BJ (cell line): ENCODE measurements around the gene POU2F3. TPM values are rescaled to one million over a fixed set of nuclear protein-coding genes. Genes with fewer than 3 reads are reported as not detected.

Source experiments
- CTCF ChIA-PET: fragments of 350-600 bp; formaldehyde crosslinking; extraction: SDS; loops from one replicate; lab custom pipeline; 2021; ENCODE audit warnings: antibody characterized with exemption, inconsistent platforms; lab: Yijun Ruan, JAX
- POLR2A ChIA-PET: fragments of 300-600 bp; sonication (Branson Sonifier 250); formaldehyde crosslinking; extraction: SDS; loops from one replicate; lab custom pipeline; 2021; ENCODE audit warnings: antibody characterized with exemption; lab: Charles Lee
- DNase-seq: peaks from one replicate; pipeline ENCODE4 v3.0.0-alpha.2; 2011; ENCODE audit warnings: low read depth
- H3K27me3 ChIP-seq: 2 replicates; pipeline ENCODE4 v1.6.0; 2011; ENCODE audit warnings: low read length; ENCODE audit not compliant: control insufficient read depth, insufficient read depth
- H3K36me3 ChIP-seq: 2 replicates; pipeline ENCODE4 v1.5.1; 2011; ENCODE audit warnings: low read length; ENCODE audit not compliant: control insufficient read depth, insufficient read depth
- H3K4me3 ChIP-seq: 2 replicates; pipeline ENCODE4 v1.5.1; 2011; ENCODE audit warnings: low read depth, mild to moderate bottlenecking, control low read depth, low read length
- CTCF ChIP-seq: IDR thresholded peaks from 2 replicates; pipeline ENCODE4 v1.5.1; 2011; ENCODE audit warnings: low read depth, mild to moderate bottlenecking, control low read depth, inconsistent platforms, low read length, moderate library complexity; ENCODE audit not compliant: insufficient read depth
- polyA plus RNA-seq: library from polyadenylated mRNA; depleted of rRNA; stranded (reverse); fragments of >200 nt; gene quantifications from 2 replicates; pipeline ENCODE4 v1.2.3, GENCODE V29; 2011

The POU2F3 gene
- polyA plus RNA-seq, 1 experiment = 0.06 TPM

- Histone ChIP-seq H3K36me3 (no peaks in the 10 kb centered on the region), H3K4me3 (no peak overlapping the region), H3K27me3 (peaks cover 4% of the 10 kb centered on the region)
- CTCF ChIA-PET = interaction anchor here (0.6 to 10.5 kb wide), 8 partner anchors 14 to 576 kb away, joined by 3 to 219 read pairs (median 34); partner anchors contain the start of genes ARHGEF12, NECTIN1 and POU2F3
- TF ChIP-seq CTCF = no peak
- DNase-seq = no peak
- POLR2A ChIA-PET = no interaction called here
Measured at GRCh38 chr11:120304526-120304925, 64.6 kb downstream of the POU2F3 start.

- Histone ChIP-seq H3K27me3 (peaks cover 7% of the 10 kb centered on the region), H3K36me3 (no peaks in the 10 kb centered on the region), H3K4me3 (no peak overlapping the region)
- ChIA-PET CTCF (interaction anchor here (0.7 to 10.5 kb wide), 2 partner anchors 27 to 134 kb away, joined by 3 to 187 read pairs; no protein-coding TSS in a partner anchor), POLR2A (no interaction called here)
- no peak for TF ChIP-seq CTCF
- DNase-seq = no peak
Measured at GRCh38 chr11:120305286-120305685, 65.3 kb downstream of the POU2F3 start.

GRCh38 chr11:120306519-120307242 is 66.7 kb downstream of the POU2F3 start:
- no peak overlapping the region for H3K4me3 ChIP-seq
- ChIA-PET CTCF (interaction anchor here (0.9 to 10.5 kb wide), 8 partner anchors 9 to 404 kb away, joined by 3 to 187 read pairs (median 4); partner anchors contain the start of gene ARHGEF12), POLR2A (no interaction called here)
- DNase-seq = peak; percentile 46
- peak; percentile 74 for TF ChIP-seq CTCF
- H3K27me3 ChIP-seq = peaks cover 3% of the 10 kb centered on the region
- H3K36me3 ChIP-seq = no peaks in the 10 kb centered on the region

GRCh38 chr11:120307476-120307875 is 67.5 kb downstream of the POU2F3 start:
- CTCF ChIA-PET = interaction anchor here (1.1 to 10.5 kb wide), 6 partner anchors 8 to 136 kb away, joined by 3 to 187 read pairs (median 4); partner anchors contain the start of gene ARHGEF12
- no peak for TF ChIP-seq CTCF
- H3K4me3 ChIP-seq = no peak overlapping the region
- peaks cover 3% of the 10 kb centered on the region; the same call in 1 of the 2 replicates for H3K27me3 ChIP-seq
- H3K36me3 ChIP-seq = no peaks in the 10 kb centered on the region
- no peak for DNase-seq
- POLR2A ChIA-PET = no interaction called here

GRCh38 chr11:120308081-120308480 is 68.1 kb downstream of the POU2F3 start:
- peaks cover 3% of the 10 kb centered on the region; the same call in 1 of the 2 replicates for H3K27me3 ChIP-seq
- no peak for DNase-seq
- ChIA-PET POLR2A (no interaction called here), CTCF (interaction anchor here (0.8 to 1.3 kb wide), 3 partner anchors 8 to 203 kb away, joined by 3 to 4 read pairs (median 4); no protein-coding TSS in a partner anchor)
- H3K36me3 ChIP-seq = no peaks in the 10 kb centered on the region
- TF ChIP-seq CTCF = no peak
- no peak overlapping the region for H3K4me3 ChIP-seq
